ENCODE results near the gene ERVH48-1. TPM values are rescaled to one million over a fixed set of nuclear protein-coding genes. Genes with fewer than 3 reads are reported as not detected.
"Not testable (repeated sequence)": the region's sequence is repeated elsewhere in the genome, so short reads cannot be mapped to it uniquely, and the experiment has no call there.

Gene ERVH48-1
- total RNA-seq, 1 donor: not detected

GRCh38 chr21:42937960-42938605 is 12.7 kb upstream of the ERVH48-1 start:
- Histone ChIP-seq H3K9me3 (ENCODE audit: low read depth, low read length) (no peaks in the 10 kb centered on the region), H3K27ac (ENCODE audit: low read depth, low read length) (no peak overlapping the region), H3K36me3 (ENCODE audit: insufficient read depth, low read length) (no peaks in the 10 kb centered on the region), H4K20me1 (ENCODE audit: insufficient read depth, low read length) (no peaks in the 10 kb centered on the region), H3K27me3 (ENCODE audit: insufficient read depth, low read length) (no peaks in the 10 kb centered on the region), H3K4me2 (ENCODE audit: insufficient read depth, low read length) (no peak overlapping the region), H3K79me2 (ENCODE audit: insufficient read depth, low read length) (no peaks in the 10 kb centered on the region), H2AFZ (ENCODE audit: low read length) (no peak overlapping the region), H3K4me1 (ENCODE audit: insufficient read depth, low read length) (peaks cover 8% of the 10 kb centered on the region), H3K4me3 (ENCODE audit: insufficient read depth, low read length) (no peak overlapping the region)
- no peak for TF ChIP-seq CTCF (IDR thresholded peaks at IDR 0.05; ENCODE audit: extremely low read depth, low read depth, low read length)
- no peak for DNase-seq (ENCODE audit: insufficient read length, low spot score, missing footprints)

- H3K4me1 ChIP-seq (ENCODE audit: insufficient read depth, low read length); H3K4me2 ChIP-seq (ENCODE audit: insufficient read depth, low read length); H4K20me1 ChIP-seq (ENCODE audit: insufficient read depth, low read length); H3K9me3 ChIP-seq (ENCODE audit: low read depth, low read length); H2AFZ ChIP-seq (ENCODE audit: low read length); H3K36me3 ChIP-seq (ENCODE audit: insufficient read depth, low read length); H3K79me2 ChIP-seq (ENCODE audit: insufficient read depth, low read length); DNase-seq (ENCODE audit: insufficient read length, low spot score, missing footprints); H3K27me3 ChIP-seq (ENCODE audit: insufficient read depth, low read length); H3K4me3 ChIP-seq (ENCODE audit: insufficient read depth, low read length); H3K27ac ChIP-seq (ENCODE audit: low read depth, low read length): not testable (repeated sequence)
Measured at GRCh38 chr21:42937034-42937940, 11.9 kb upstream of the ERVH48-1 start.

- not testable (repeated sequence) for H4K20me1 ChIP-seq (ENCODE audit: insufficient read depth, low read length); H3K27me3 ChIP-seq (ENCODE audit: insufficient read depth, low read length); H3K79me2 ChIP-seq (ENCODE audit: insufficient read depth, low read length); H3K36me3 ChIP-seq (ENCODE audit: insufficient read depth, low read length); H3K4me1 ChIP-seq (ENCODE audit: insufficient read depth, low read length); H3K27ac ChIP-seq (ENCODE audit: low read depth, low read length); DNase-seq (ENCODE audit: insufficient read length, low spot score, missing footprints); H3K4me3 ChIP-seq (ENCODE audit: insufficient read depth, low read length); H2AFZ ChIP-seq (ENCODE audit: low read length); H3K9me3 ChIP-seq (ENCODE audit: low read depth, low read length); H3K4me2 ChIP-seq (ENCODE audit: insufficient read depth, low read length)
Measured at GRCh38 chr21:42936360-42936759, 10.9 kb upstream of the ERVH48-1 start.

- not testable (repeated sequence) for H2AFZ ChIP-seq (ENCODE audit: low read length); H3K4me2 ChIP-seq (ENCODE audit: insufficient read depth, low read length); H3K4me1 ChIP-seq (ENCODE audit: insufficient read depth, low read length); H3K36me3 ChIP-seq (ENCODE audit: insufficient read depth, low read length); H4K20me1 ChIP-seq (ENCODE audit: insufficient read depth, low read length); DNase-seq (ENCODE audit: insufficient read length, low spot score, missing footprints); H3K9me3 ChIP-seq (ENCODE audit: low read depth, low read length); H3K4me3 ChIP-seq (ENCODE audit: insufficient read depth, low read length); H3K27ac ChIP-seq (ENCODE audit: low read depth, low read length); H3K79me2 ChIP-seq (ENCODE audit: insufficient read depth, low read length); H3K27me3 ChIP-seq (ENCODE audit: insufficient read depth, low read length)
Measured at GRCh38 chr21:42933973-42934372, 8.5 kb upstream of the ERVH48-1 start.

- H3K4me2 ChIP-seq (ENCODE audit: insufficient read depth, low read length); DNase-seq (ENCODE audit: insufficient read length, low spot score, missing footprints); H2AFZ ChIP-seq (ENCODE audit: low read length); H3K9me3 ChIP-seq (ENCODE audit: low read depth, low read length); H3K27me3 ChIP-seq (ENCODE audit: insufficient read depth, low read length); H3K4me3 ChIP-seq (ENCODE audit: insufficient read depth, low read length); H3K79me2 ChIP-seq (ENCODE audit: insufficient read depth, low read length); H3K36me3 ChIP-seq (ENCODE audit: insufficient read depth, low read length); H4K20me1 ChIP-seq (ENCODE audit: insufficient read depth, low read length); H3K4me1 ChIP-seq (ENCODE audit: insufficient read depth, low read length); H3K27ac ChIP-seq (ENCODE audit: low read depth, low read length): not testable (repeated sequence)
Measured at GRCh38 chr21:42933137-42933970, 7.9 kb upstream of the ERVH48-1 start.

GRCh38 chr21:42932378-42933136 is 7.1 kb upstream of the ERVH48-1 start:
- not testable (repeated sequence) for H2AFZ ChIP-seq (ENCODE audit: low read length); H4K20me1 ChIP-seq (ENCODE audit: insufficient read depth, low read length); H3K27me3 ChIP-seq (ENCODE audit: insufficient read depth, low read length); H3K36me3 ChIP-seq (ENCODE audit: insufficient read depth, low read length); H3K4me1 ChIP-seq (ENCODE audit: insufficient read depth, low read length); H3K9me3 ChIP-seq (ENCODE audit: low read depth, low read length); H3K79me2 ChIP-seq (ENCODE audit: insufficient read depth, low read length); H3K27ac ChIP-seq (ENCODE audit: low read depth, low read length); H3K4me2 ChIP-seq (ENCODE audit: insufficient read depth, low read length); DNase-seq (ENCODE audit: insufficient read length, low spot score, missing footprints); H3K4me3 ChIP-seq (ENCODE audit: insufficient read depth, low read length)
